Glomerular visceral epithelial cell (primary cell): ENCODE results near the gene SLC22A31.
"Not testable (repeated sequence)": the region's sequence is repeated elsewhere in the genome, so short reads cannot be mapped to it uniquely, and the experiment has no call there.

ENCODE experiments used
- DNase-seq: peaks from one replicate; pipeline ENCODE4 v3.0.0-alpha.2; 2016; ENCODE audit errors: extremely low spot score

SLC22A31 gene

DNA sequence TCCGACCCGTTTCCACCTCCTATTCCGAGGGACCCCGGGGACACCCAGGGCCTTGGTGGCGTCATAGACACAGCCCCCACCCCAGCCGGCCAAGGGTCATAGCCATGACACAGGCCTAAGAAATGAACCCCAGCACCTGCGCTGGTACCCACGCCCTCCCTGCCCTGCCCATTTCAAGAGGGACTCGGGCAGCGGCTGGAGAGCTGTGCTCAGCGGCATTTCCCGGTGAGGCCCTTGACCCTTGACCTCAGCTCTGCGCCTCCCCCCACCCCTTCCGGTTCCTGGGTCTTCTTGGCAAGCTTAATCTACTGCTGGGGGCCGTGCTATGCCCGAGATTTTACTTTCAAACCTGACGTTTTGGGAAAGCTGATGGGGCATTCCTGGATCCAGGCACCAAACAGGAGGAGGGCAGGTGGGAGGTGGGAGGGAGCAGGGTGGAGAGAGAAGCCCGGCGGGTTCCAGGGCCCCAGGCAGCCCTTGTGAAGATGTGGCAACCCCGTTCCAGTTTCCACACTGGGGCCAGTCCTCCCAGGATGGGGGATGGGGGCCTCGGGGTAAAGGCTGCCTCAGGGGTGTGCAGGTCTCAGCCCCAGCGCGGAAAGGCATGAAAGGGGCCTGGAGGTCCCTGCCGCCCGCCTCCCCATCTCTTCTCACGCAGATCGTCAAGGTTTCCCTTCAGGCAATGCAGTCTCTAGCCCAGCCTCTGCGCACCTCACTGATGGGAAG is at the start of gene SLC22A31:
SLC22A31 (minus strand) TSS at position 414 of the 726 bp plus-strand sequence; CDS start at position 378, 36 bp downstream.
- DNase-seq, result no peak

DNA sequence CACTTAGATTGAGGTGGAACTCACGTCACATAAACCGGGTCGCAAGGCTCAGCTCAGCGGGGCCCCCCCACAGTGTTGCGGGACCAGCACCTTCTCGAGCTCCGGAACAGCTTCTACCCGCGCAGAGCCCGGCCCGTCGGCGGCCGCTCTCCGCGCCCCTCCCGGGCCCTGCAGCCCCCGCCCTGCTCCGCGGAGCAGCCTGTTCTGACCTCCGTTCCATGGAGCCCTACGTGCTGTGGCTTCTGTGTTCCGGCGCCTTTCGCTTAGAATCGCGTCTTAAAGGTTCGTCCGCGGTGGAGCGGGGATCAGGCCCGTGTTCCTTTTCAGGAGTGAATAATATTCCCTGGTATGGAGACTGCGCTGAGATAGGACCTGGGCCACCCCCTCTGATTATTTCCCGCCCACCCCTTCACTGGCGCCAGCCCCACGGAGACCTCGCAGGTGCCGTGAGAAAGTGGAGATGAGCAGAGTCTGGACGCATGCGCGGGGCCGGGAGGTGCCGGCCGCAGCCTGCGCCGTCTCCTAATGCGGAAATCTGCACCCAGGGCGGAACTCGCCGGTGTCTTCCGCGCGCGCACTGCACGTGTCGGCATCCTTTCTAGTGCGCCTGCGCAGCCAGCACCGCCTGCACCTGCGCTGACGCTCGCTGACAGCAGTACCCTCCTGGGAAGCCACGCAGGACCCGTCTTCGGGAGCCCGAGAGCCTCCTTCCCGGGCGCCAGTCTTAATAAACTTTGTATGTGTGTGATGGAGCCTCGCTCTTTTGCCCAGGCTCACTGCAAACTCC is 48.1 kb upstream of the SLC22A31 start:
- DNase-seq, result no peak

DNA sequence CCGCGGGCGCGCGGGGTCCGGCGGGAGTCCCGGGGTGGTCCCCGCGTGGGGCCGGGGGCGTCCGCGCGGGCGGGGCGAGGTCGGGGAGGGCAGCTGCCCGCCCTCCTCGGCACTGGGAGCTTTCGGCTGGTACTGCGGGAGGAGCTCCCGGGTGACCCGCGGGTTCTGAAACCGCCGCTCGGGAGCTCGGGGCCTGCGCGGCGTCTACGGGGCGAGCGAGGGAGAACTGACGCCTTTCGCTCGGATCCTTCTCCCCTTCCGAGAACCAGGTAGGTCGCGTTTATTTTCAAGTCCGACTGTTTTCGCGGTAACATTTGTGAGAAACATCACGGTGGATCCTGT is 47.4 kb upstream of the SLC22A31 start:
- DNase-seq, result not testable (repeated sequence)

DNA sequence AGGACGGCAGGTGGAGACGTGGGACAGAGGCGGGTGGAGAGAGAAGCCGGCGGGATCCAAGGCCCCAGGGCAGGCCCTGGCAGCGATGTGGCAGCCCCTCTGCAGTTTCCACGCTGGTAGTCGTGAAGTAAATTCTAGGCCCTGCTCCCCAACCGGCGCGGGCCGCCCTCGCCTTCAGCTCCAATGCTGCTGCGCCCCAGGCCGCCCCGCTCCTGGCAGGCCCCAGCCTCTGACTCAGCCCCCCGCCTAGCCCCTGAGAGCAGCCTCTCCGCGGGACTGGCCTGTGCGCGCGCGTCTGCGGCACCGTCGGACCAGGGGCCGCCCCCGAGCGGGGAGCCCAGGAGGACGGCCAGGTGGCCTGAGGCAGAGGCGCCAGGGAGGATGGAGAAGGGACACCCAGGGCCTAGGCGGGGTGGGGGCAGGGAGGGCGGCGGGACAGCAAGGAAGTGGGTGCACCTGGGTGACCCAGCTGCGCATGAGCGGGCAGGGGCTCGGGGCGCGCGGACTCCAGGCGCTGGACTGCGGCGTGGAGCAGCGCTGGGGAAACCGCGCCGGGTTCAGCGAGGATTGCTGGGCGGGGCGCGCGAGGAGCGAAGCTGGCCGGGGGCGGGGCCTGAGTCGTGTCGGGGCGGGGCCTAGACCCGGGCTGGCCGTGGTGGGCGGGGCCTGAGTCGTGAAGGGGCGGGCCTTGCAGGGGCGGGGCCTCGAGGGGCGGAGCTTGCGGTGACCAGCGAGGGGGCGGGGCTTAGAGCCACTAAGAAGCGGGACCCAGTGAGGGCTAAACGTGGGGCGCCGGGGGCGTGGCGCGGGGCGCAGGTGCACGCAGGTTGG is 46.8 kb upstream of the SLC22A31 start:
- DNase-seq, result peak; percentile 87

DNA sequence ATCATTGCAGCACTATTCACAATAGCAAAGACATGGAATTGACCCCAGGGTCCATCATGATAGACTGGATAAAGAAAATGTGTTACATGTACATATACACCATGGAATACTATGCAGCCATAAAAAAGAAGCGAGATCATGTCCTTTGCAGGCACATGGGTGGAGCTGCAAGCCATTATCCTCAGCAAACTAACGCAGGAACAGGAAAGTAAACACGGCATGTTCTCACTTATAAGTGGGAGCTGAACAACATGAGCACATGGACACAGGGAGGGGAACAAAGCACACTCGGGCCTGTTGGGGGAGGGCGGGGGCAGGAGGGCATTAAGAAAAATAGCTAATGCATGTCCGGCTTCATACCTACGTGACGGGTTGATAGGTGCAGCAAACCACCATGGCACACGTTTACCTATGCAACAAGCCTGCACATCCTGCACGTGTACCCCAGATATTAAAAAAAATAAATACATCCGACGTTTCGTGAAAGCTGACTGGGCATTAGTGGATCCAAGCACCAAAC is 46.1 kb upstream of the SLC22A31 start:
- no peak for DNase-seq

DNA sequence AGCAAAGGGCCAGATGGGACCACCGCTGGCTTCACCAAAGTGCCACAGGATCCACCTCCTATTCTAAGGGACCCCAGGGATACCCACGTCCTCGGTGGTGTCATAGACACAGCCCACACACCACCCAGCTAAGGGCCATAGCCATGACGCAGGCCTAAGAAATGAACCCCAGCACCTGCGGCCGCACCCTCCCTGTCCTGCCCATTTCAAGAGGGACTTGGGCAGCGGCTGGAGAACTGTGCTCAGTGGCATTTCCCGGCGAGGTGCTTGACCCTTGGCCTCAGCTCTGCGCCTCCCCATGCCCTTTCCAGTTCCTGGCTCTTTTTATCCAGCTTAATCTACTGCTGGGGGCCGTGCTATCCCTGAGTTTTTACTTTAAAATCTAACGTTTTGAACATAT is 44.4 kb upstream of the SLC22A31 start:
- no peak for DNase-seq

DNA sequence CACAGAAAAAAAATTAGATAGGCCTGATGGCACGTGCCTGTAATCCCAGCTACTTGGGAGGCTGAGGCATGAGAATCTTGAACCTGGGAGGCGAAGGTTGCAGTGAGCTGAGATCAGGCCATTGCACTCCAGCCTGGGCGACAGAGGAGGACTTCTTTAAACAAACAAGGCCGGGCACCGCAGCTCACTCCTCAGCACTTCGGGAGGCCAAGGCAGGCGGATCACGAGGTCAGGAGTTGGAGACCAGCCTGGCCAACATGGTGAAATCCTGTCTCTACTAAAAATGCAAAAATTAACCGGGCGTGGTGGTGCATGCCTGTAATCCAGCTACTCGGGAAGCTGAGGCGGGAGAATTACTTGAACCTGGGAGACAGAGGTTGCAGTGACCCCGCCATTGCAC is 43.9 kb upstream of the SLC22A31 start:
- not testable (repeated sequence) for DNase-seq

DNA sequence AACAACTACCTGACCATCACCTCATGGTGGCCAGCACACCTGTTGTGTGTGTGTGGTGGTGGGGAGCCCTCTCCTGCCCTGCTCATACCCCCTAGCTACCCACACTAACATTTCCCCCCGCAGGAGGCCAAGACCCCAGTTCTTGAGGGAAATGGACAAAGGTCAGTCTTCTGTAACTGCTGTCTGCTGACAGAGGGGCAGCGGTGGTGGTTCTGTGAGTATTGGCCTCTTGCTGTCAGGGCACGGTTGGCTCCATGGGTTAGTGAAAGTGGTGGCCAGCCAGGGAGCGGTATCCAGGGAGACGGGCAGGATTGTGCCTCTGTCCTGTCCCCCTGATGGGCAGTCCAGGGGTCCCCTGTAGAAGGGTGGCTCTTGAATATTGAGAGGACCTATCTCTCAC is 43.3 kb upstream of the SLC22A31 start:
- DNase-seq, result no peak

DNA sequence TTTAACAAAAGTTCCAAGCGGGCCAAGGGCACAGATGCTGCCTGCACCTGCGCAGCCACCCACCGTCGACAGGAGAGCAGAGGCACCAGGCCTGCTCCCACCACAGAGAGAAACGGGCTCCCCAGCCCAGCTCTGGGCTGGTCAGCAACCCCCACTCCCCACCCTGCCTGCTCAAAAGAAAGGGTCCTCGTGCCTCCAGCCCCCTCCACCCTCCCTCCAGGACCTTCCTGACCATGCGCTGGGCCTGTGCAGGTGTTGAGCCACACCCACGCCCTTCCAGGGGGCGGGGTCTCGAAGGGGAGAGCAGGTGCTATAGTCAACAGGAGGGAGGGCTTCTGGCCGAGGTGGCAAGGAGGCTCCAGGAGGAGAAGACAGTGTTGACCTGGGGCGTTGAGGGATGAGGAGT is 42.5 kb upstream of the SLC22A31 start:
- no peak for DNase-seq

DNA sequence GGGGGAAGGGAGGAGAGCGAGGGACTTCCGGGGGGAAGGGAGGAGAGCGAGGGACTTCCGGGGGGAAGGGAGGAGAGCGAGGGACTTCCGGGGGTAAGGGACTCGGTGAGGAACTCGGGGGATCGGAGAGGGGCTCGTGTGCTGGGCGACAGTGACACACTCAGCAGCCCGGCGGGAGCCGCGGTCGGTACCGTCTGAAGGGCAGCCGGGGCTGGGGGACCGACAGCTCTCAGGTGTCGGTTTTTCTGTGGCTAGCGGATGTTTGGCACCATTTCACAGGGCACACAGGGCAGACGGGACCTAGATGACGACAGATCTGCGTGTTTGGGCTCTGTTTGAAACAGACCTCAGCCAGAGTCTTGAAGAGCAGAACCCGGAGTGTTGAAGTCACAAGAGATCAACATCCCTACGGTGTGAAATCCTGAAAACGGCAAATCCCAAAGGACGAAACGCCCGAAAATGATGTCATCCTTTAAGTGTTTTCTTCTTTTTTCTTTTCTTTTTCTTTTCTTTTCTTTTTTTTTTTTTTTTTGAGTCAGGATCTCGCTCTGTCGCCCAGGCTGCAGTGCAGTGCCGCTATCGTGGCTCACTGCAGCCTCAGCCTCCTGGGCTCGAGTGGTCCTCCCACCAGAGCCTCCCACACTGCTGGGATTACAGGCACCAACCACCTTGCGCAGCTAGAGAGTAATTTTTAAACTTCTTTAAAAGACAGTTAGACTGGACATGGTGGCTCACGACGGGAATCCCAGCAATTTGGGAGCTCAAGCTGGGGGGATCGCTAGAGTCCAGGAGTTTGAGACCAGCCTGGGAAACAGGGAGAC is 41.1 kb upstream of the SLC22A31 start:
- peak; percentile 61 for DNase-seq

DNA sequence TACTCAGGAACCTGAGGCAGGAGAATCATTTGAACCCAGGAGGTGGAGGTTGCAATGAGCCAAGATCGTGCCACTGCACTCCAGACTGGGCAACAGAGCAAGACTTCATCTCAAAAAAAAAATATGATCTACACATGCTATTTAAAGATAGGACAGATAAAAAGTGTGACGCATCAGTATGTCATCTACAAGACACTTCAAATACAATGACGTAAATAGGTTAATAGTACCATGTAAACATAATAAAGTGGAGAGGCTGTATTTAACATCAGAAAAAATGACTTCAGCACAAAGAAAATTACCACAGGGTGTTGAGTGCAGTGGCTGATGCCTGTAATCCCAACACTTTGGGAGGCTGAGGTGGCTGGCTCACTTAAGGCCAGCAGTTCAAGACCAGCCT is 37.4 kb upstream of the SLC22A31 start:
- no peak for DNase-seq

DNA sequence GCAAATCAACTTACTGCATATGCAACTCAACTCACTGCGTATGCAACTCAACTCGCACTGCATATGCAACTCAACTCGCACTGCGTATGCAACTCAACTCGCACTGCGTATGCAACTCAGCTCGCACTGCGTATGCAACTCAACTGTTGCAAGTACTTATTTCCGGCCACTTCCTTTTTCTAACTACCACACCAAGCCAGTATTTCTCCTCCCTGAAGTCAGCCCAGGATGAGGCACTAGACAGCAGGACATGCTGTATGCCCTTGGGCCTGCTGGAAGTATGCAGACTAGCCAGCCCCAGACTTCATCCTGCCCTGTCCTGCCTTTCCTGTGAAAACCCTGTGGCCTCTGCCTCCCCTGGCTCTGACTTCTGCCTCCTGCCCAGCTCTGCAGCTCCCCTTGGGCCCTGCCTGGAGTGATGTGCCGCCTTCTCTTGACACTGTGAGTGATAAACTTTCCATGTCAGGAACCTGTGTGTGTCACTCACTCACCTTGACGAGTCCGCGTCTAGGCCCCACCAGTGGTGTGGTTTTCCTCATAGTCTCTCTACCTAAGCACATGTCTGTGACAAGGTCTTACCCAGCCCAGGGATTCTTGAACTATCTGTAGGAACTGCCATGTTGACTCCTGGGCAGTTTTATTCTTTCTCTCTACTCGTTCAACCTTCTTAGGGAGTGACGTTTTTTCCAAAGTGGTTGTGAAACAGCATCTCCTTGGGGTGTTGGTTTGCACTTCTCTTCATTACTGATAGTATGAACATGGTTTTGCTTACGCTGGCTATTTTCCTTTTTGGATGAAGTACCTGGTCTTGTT is 33.5 kb upstream of the SLC22A31 start:
- no peak for DNase-seq

DNA sequence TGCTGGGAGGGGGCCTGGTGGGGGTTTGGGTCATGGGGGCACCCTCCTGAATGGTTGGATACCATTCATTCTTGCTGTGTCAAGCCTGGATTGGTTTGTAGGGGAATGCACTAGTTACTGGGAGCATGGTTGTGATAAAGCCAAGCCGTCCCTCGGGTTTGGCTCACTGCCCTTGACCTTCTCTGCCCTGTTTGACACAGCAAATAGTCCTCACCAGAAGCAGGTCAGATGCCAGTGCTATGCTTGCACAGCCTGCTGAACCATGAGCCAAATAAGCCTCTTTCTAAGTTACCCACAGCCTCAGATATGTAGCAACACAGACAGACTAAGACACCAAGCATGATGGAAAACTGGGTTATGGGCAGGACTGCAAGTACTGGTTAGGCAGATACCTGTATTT is 31.8 kb upstream of the SLC22A31 start:
- no peak for DNase-seq

DNA sequence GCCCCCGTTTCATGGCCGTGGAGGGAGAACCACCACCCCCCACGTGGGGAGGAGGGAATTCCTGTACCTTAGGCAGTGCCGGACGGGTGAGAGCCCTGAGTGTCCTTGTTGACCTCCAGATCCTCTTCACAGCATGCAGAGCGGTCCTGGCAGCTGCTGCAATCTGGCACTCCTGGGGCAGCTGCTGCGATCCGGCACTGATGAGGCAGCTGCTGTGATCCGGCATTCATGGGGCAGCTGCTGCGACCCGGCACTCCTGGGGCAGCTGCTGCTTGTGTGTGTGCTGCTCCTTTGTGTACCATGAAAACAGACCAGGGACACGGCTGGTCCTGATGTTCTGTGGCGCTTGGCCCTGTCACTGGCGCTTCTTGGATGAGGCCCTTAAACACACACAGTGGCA is 29.9 kb upstream of the SLC22A31 start:
- DNase-seq, result no peak

DNA sequence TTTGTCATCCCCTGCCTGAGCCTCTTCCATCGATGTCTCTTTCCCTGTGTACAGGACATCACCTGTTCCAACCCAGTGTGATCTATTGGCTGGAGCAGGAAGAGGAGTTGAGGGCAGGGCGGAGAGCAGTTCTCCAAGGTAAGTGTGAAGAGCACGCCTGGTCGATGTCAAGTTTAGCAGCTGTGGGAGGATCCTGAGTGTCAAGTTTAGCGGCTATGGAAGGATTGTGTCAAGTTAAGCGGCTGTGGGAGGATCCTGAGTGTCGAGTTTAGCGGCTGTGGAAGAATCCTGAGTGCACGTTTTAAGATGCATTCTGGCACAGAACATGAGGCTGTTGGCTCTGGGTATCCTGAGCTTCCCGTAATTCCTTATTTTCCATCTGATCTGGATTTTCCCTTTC is 24.3 kb upstream of the SLC22A31 start:
- no peak for DNase-seq

DNA sequence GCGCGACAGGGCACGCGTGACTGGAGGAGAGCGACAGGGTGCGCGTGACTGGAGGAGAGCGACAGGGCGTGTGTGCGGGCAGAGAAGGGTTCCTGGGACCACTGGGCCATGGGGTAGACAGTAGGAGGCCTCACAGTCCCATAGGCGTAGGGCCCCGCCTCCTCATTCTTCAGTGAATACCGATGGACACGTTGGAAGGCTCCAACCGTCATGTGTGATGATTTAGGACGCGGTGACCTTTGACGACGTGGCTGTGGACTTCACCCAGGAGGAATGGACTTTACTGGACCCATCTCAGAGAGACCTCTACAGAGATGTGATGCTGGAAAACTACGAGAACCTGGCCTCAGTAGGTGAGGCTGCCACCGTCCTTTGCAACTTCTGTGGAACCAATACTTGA is 22.6 kb upstream of the SLC22A31 start:
- DNase-seq, result no peak

DNA sequence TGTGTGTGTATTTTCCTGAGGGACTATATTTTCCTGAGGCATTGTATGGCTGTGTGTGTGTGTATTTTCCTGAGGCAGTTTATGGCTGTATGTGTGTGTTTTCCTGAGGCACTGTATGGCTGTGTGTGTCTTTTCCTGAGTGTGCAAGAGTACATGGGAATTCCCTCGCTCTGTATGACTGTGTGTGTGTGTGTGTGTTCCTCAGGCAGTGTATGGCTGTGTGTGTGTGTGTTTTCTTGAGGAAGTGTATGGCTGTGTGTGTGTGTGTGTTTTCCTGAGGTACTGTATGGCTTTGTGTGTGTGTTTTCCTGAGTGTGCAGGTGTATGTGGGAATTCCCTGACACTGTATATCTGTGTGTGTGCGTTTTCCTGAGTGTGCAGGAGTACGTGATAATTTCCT is 21.3 kb upstream of the SLC22A31 start:
- no peak for DNase-seq

DNA sequence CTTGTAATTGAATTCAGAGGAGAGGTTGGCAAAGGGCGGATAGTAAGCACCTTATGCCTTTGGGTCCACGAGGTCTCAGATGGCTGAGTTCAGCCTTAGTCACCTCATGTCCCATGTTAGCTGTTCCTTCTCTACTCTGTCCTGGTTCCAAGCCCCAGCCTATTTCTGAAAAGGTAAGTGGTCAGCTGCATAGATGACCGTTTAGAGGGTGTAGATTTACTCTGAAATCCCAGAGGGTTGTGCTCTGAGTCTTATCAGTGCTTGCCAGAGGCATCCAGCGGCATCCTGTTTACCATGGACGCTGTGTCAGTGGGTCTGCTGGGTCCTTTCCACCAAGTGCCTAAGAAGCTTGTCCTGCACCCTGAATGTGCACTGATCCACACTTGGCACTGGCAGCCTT is 19.0 kb upstream of the SLC22A31 start:
- no peak for DNase-seq

DNA sequence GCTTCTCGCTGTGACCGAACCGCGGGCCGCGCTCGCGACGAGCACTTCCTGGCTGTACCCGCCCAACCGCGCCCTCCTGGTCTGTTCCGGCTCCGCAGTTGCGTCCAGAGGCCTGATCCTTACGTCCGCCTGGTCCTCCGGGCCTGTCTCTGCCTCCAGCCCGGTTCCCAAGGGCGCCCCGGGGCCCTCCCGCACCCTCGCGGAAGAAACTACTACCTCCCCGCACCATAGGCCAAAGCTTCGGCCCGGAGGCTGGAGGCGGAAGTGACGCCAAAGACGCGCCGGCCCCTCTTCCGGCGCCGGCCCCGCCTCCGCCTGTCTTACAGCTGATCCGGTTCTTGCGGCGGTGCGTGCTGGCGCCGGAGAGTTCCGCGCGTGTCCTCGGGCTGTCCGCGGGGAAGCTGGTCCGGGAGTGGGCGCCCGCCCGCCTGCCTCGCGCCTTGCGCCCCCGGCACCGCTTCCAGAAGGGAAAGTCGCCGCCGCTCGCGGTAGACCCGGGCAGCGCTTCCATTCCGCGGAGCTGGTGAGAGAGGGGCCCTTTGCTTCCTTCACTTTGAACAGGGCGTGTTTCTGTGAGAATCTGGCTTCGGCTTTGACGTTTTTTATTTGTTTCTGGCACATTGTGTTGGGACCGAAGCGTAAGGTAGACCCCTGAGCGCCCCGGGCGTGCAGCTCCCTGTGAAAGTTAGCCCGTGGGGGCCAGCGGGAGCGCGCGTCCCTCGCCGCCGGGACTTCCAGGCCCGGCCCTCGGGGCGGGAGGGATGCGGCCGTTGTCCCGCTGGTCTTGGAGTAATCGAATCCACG is 17.3 kb upstream of the SLC22A31 start, which contains the start of gene ZNF778:
ZNF778 (plus strand) TSS at position 316 of the 804 bp plus-strand sequence. CDS start 3,425 bp downstream, outside the sequence.
- peak; percentile 73 for DNase-seq

DNA sequence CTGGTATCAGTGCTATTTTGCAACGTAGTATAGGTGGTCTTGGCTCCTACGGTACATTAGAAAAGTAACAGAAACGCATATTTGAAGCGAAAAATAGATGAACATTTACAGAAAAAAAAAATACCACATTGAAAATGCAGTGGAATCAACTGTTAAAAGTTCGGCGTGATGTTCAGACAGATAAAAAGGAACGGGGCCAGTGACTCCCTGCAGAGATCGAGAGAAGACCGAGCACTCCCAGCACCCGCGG is 16.7 kb upstream of the SLC22A31 start:
- DNase-seq, result no peak
